NCI-H1436 (cell line): Measurements from ENCODE around the gene COG2.

Experiments
- DNase-seq: peaks from one replicate; lab custom pipeline; 2025; lab: John Stamatoyannopoulos, UW

COG2 gene

GRCh38 chr1:230701895-230702768, 59.9 kb downstream of the COG2 start:
- DNase-seq = no peak

DNA sequence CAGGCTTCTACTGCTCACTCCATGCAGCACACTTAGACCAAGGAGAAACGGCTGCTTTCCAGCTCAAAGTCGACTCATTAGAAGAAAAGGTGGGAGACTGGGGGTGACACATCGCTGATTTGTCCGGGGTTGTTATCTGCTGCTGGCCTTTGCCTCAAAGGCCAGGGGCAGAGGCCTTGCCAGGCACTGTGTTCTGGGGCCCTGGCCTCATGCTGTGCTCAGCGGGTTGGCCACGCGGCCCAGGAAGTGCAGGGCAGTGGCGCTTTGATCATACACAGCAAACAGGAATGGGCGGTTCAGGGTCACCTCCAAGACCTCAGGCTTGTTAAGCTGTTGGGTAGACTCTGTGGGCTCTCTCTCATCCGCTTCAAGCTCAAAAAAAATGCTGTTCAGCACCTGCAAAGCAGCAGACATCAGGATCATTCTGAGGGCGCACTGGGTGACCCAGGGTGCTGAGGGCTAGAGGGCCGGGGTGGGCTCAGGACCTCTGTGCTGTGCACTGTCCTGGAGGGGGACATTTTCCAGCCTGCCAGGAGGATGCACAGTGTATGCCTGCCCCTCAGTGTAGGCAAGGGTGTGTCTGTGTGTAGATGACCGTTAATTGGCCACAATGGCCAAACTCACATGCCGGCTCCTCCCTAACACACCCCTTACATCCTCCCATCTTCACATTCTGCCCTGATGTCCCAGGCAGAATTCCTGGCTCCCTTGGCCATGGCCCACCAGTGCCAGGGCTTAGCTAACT, 60.8 kb downstream of the COG2 start:
- no peak for DNase-seq

DNA sequence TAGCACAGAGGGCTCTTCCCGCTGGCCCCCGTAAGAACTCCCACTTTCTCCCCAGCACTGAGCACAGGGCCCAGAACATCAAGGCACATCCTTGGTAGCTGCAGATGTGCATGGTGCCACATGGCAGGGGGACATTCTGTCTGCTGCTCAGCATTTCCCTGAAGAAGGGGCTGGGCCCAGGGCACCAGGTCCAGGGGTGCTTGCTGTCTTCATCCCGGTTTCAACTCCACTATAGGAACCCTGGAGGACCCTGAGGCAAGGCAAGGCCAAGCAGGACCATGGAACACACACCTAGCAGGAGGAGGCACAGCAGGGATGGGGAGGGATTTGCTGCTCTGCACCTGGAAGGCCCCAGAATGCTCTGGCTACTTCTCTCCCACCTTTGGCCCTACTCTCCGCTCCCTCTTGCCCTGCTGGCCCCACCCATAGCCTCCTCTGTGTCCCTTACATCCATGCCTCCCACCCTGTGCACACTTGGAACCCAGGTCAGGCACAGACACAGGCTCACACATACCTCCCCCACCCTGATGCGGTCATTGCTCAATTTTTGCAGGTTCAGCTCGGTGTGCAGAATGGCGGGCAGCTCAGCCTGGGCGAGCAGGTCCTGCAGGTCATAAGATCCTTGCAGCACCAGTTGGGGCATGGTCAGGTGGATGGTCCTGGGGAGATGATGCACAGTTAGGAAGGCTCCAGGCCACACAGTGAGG, 61.6 kb downstream of the COG2 start:
- DNase-seq = no peak

GRCh38 chr1:230704830-230705229, 62.5 kb downstream of the COG2 start:
- DNase-seq = no peak

- no peak for DNase-seq
Observed at GRCh38 chr1:230705289-230706019, 63.2 kb downstream of the COG2 start.

DNA sequence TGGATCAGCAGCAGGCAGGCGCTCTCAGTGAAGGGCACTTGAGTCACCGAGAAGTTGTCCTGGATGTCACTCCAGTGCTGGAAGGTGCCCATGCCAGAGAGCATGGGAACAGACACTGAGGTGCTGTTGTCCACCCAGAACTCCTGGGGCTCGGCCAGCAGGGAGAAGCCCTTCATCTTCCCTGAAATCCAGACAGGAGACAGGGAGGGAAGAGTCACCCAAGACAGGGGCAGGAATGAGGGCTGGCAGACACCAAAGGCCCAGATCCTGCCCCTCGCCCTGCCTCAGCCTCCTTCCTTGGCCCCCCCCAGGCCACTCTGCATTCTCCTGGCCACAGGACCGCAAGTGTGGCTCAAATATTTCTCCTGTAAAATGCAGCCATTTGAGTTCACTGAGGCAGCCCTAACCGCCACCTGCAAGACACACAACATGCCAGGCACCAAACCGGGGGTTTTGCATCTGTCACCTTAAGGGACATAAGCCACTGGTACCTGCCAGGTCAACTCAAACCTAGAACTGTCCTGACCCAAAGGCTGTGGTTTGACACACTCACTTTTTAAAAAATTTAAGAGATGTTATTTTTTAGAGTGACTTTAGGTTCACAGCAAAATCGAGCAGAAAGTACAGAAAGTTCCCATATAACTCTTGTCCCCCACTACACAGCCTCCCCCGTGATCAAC, 63.9 kb downstream of the COG2 start:
- DNase-seq = no peak

DNA sequence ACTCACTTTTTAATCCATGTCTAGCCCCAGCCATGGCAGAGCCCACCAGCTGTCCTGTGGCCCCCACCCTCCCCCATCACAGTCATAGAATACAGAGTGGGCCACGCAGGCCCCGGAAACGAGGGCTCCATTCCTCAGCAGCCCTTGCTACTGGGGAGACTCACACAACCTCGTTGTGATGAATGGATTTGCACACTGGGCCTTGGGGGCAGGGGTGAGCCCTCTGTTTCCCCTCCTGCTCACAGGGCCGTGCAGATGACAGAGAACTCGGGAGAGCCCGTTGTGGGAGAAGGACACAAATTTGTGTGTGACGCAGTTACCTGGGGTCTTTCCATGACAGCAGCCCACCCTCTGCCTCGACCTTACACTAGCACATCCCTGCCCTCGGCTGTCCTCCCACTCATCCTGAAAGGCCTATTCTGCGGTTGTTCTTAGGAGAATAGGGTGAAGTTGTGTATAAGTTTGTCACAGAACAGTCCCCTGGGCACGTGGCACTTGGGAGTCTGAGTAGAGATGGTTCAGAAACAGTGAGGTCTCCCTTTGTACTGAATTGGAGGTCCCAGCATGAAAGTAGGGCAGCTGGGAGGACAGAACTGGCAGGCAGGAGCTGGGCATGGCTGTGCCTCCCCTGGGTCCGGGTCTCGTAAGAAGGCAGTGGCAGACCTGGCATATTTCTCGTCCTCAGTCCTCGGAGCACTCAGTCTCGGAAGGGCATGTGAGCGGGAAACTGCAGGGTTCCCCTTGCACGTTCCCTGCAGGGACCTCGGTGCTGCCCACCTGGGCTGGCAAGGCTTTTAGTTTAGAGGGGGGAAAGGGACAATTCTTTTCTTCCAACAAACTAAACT, 64.8 kb downstream of the COG2 start:
- DNase-seq = no peak

- DNase-seq = no peak
Observed at GRCh38 chr1:230707732-230708630, 65.7 kb downstream of the COG2 start.

DNA sequence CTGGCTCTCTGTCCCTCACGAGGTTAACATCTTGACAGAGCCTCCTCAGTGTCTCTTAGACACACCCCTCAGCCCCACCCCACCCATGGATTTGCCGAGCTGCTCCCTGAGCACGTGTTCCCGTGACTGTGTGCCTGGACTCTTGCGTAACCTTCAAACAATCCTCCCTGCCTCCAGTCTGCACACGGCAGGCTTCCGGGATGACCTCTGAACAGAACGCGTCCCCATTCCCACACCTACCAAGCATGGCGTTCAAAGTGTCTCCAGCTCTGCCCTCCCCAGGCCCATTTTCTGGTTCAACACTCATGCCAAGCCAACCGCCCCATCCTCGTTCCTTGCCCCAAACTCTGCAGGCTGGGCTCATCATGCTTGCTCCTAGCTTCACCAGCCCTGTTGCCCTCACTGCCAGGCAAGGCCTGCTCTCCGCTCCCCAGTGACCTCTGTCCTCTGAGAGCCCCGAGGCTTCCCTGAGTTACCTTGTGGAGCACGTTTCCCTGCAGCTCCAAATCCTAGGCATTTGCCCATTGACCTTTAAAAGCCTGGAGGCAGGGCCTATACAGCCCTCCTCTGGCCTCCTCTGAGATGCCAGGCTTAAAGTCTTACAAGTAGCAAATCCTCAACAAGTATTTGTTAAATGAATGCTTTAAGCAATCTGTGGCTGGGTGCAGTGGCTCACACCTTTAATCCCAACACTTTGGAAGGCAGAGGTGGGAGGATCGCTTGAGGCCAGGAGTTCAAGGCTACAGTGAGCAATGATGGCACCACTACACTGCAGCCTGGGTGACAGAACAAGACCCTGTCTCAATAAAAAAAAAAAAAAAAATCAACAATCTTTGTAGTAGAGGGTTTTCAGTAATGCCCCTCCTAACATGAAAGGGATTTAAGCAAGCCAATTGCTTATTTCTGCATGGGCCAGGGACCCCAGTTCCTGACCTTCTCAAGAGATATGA, 66.6 kb downstream of the COG2 start:
- no peak for DNase-seq

DNA sequence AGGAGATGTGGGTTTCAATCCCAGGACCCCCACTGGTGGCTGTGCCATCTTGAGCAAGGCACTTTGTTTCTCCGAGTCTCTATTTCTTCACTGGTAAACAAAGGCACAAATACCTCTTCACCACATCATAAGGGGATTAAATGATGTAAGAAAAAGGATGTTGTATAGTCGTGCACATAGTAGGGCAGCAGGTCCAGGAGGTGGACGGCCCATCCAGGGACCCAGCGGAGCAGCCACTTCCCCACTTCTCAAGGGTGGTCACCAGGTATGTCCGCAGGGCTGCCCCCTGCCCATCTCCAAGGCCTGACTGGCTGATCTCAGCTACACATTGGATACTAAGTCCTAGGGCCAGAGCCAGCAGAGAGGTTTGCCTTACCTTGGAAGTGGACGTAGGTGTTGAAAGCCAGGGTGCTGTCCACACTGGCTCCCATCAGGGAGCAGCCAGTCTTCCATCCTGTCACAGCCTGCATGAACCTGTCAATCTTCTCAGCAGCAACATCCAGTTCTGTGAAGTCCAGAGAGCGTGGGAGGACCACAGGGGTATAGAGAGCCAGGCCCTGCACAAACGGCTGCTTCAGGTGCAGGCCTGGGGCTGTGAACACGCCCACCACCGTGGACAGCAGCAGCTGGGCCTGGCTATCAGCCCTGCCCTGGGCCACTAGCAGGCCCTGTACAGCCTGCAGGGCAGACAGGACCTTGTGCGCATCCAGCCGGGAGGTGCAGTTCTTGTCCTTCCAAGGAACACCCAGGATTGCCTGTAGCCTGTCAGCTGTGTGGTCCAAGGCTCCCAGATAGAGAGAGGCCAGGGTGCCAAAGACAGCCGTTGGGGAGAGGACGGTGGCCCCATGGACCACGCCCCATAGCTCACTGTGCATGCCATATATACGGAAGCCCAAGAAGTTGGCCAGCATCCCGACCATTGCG, 67.6 kb downstream of the COG2 start:
- no peak for DNase-seq

GRCh38 chr1:230710543-230710904, 68.2 kb downstream of the COG2 start:
- DNase-seq = no peak

DNA sequence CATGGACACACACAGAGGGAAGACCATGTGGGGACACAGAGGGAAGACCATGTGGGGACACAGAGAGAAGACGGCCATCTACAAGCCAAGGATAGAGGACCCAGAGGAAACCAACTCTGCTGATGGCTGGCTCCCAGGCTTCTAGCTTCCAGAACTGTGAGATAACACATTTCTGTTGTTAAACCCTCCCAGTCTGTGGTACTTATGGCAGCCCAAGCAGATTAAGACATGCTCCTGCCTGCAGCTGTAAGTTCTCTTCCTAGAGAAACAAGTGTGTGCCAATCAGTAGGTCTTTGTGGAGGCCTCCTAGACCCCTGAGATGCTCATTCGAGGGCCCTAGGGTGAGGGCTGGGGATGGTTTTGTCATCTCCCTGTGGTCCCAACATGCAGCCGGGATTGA, 69.0 kb downstream of the COG2 start:
- no peak for DNase-seq

GRCh38 chr1:230712470-230712942, 70.2 kb downstream of the COG2 start:
- no peak for DNase-seq

DNA sequence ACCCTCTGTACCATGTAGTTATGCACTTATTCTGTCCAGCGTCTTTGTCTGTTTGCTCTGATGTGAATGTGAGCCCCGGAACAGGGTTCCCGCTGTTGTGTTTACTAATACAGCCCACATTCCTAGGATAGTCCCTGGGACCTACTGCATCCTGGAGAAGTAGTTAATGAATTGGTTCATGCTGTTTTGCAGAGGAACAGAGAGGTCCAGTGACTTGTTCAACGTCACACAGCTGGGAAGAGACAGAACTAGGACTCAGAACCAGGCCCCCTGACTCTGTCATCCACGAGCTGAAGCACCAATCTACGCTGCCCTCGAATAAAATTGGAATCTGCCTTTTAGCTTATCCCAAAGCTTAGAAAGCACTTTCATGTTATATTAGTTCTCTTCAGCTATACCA, 70.9 kb downstream of the COG2 start:
- no peak for DNase-seq

- DNase-seq = no peak
Observed at GRCh38 chr1:230713547-230713914, 71.2 kb downstream of the COG2 start.

DNA sequence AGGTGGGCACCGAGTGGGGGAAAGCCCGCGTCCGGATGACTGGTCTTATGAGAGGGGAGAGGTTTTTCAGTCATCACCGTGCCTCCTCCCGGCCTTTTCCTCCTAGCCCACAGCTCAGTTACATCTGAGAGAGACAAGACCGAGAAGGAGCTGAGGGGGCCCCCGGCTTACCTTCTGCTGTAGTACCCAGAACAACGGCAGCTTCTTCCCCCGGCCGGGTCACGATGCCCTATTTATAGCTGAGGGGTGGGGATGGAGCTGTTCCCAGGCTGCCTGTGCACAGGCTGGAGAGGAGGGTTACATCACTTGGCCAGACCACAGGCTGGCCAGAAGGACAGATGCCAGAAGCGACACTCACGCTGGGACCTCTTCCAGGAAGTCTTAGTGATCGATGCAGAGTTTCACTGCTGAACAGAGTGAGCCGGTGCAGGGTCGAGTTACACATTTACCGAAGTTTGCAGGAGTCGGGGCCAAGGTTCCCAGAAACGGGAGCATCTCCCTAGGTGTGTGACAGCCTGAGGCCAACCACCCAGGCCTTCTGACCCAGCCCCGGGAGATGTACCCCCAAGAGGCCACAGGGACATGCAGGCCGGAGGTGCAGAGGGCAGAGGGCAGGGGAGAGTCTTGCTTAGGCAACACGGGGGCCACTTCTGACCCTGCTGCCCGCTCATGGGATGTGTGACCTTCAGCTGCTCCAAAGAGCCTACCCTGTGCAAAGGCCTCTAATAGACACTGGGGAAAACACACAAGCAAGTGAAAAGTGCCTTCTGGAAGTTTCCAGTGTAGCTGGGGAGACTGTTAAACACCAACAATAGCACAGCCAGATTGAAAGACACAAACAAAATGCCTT, 71.9 kb downstream of the COG2 start, which contains the start of gene AGT:
AGT (minus strand) TSS at position 208 of the 850 bp plus-strand sequence. CDS start 3,299 bp downstream, outside the sequence.
- no peak for DNase-seq
